NCI-H2029 treated with DMSO at 0.1 percent for 48 hours (cell line): Measurements from ENCODE around the gene GCSH.

ENCODE experiments used
- DNase-seq: peaks from one replicate; lab custom pipeline; 2025; lab: John Stamatoyannopoulos, UW

GCSH gene

DNA sequence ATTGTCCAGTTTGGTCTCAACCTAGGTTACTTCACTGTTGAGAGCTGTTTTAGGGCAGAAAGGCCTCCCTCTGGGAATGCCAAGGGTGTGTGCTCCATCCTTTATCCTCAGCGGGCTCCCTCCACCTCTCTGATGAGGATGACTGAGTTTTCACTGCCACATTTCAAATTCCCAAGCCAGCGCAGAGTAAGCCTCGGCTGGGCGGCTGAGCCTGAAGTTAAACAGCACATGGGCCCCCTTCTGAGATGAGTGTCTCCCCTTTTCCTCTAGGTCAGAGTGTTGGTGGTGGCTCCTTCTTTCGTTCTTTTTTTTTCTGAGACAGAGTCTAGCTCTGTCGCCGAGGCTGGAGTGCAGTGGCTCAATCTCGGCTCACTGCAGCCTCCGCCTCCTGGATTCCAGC is 5.5 kb upstream of the GCSH start:
- no peak for DNase-seq

DNA sequence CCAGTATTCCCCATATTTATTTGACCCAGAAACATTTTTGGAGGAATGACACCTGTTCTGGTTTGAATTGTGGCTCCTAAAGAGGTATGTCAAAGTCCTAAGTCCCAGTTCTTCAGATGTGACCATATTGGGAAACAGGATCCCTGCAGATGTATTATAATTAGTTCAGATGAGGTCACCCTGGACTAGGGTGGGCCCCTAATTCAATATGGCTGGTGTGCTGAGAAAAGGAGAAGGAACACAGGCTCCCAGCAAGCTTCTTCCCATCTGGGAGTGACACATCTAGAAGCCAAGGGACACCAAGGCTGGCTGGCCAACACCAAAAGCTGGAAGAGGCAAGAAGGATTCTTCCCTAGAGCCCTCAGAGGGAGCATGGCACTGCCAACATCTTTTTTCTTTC is 3.8 kb upstream of the GCSH start:
- DNase-seq: no peak

DNA sequence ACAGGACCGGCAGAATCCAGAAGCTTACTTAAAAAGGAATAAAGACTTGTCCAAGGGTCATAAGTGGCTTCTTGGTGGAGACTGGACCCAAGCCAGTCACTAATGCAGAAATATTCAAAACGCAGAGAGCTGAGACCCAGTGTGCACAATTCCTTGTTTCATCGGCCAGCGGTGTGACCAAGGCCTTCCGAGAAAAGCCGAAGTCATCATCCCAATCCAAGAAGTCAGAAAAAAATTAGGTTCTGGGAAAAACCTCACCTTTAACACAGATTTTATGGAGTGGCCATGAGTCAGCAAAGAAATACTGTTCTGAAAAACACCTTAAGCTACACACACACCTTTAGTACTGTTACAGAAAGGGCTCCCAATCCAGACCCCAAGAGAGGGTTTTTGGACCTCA is 1.0 kb upstream of the GCSH start:
- no peak for DNase-seq

DNA sequence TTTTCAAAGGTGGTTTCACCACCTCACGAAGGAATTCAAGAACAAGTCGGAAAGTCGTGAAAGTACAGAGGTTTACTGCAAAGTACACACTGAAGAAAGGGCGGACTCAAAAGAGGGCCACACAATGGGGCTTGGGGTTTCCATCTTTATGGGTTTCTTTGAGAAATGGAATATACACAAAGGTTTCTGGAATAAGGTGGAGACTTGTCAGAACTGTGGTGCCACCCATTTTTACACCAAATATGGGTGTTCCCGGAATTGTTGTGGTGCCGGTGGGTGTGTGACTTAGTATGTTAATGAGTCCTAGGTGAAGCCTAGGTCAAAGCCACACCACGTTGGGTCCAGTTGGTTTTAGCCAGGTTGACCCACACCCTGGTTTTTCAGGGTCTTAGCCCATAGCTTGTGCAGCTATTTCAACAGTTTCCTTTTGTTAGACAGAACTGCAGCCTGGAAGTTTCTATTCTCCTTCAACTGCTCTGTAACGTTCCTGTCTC is 567 bp upstream of the GCSH start:
- no peak for DNase-seq

DNA sequence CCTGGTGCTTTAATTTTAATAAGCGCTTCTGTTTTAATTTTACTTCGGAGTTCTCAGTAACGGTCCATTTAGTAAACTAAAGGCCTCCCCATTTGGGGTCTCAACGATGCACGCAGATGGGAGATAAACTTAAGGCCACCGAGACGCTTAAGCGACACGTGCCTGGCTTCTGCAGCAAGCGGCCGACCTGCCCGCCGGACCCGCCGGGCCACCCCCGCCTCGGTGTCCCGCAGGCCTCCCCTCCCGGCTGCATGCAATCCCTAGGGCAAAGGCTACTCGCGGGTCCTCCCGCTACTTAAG is 592 bp downstream of the GCSH start:
- no peak for DNase-seq

DNA sequence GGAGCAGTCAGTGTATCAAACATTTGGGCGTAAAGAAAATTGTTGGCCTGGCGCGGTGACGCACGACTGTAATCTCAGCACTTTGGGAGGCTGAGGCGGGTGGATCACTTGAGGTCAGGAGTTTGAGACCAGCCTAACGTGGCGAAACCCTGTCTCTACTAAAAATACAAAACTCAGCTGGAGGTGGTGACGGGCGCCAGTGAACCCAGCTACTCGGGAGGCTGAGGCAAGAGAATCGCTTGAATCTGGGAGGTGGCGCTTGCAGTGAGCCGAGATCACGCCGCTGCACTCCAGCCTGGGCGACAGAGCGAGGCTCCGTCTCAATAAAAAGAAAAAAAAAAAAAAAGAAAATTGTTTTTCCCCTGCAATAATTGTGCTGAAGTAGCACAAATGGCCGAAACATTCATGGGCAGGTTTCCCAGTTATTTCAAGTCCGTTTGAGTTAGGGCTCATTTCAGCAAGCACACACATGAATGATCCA is 1.4 kb downstream of the GCSH start:
- DNase-seq: no peak

DNA sequence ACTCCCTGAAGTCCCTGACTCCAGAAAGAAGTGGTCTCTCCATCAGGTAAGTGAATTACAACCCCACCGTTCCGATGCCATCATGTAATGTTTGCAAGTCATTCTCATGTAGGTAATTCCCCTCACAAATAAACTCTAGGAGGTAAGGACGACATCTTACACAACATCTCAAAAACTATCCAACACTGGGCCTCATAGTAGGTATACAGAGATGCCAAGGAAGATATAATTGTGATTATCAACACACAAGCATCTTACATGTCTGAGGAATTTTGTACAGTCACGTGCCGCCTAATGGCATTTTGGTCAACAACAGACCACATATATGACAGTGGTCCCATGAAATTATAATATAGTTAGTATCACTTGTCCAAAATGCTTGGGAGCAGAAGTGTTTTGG is 7.4 kb downstream of the GCSH start:
- DNase-seq: no peak

DNA sequence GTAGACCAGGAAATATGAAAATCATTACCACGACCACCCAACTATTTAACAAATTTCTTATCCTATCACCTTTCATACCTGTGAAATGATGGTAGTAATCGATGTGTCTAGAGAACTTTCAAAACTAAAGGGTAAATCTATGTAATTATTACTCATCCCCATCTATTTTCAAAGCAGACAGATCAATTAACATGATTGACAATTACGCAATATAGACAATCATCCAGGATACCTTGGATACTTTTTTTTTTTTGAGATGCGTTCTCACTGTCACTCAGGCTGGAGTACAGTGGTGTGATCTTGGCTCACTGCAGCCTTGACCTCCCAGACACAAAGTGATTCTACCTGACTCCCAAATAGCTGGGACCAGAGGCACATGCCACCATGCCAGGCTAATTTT is 15.2 kb downstream of the GCSH start:
- no peak for DNase-seq

DNA sequence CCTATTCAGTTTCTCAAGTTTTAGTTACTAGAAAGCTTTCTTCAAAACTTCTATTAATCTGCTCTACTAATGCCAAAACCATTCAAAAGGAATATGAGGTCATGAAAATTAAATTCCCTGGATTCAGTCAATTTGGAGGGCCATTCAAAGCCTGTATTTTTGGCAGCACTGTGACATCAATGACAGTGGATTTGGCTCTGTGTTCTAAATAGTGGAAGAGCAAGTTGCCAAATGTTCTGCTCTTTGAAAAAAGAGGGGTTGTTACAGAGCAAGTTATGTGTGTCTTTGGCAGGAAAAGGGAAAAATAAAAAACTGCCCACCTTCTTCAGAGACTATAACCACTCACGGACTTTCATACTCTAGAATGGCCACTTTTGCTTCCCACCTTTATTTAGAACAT is 16.0 kb downstream of the GCSH start:
- no peak for DNase-seq

DNA sequence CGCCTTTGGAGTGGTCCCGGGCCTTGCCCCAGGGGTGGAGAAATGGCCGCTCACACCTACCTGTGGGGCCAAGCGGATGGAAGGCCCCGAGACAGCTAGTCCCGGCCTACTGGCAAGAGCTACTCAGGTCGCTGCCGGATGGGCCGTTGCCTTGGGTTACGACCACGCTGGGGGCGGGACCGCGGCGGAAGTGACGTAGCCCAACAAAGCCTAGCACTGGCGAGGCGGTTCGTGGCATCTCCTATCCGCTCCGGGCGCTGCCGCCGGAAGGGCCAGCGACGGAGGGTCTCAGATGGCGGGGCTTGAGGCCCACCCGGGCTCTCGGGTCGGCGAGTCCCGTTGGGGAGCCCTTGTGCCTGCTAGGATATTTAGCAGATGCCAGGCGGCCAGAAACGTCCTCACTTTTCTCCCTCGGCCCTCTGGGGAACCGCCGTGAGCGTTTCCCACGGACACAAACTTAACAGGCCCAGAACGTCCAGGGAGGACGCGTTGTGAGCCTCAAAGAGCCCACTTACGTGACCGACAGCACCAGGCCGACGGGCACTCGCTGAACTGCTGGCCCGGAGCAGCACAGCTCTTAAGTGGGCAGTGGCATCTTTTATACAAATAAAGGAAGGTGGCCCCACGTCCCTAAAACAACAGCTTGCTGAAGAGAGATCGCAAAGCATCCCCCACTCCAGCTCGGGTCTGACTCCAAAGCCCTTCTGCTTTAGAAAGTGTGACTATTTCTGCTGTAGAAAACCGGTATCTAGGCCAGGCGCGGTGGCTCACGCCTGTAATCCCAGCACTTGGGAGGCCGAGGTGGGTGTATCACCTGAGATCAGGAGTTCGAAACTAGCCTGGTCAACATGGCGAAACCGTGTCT is 18.9 kb downstream of the GCSH start, which contains the start of gene C16orf46:
Gene C16orf46, minus strand, starts transcription at position 163 of the 865 bp plus-strand sequence. CDS start 13,283 bp downstream, outside the sequence.
- DNase-seq: peak; percentile 48

DNA sequence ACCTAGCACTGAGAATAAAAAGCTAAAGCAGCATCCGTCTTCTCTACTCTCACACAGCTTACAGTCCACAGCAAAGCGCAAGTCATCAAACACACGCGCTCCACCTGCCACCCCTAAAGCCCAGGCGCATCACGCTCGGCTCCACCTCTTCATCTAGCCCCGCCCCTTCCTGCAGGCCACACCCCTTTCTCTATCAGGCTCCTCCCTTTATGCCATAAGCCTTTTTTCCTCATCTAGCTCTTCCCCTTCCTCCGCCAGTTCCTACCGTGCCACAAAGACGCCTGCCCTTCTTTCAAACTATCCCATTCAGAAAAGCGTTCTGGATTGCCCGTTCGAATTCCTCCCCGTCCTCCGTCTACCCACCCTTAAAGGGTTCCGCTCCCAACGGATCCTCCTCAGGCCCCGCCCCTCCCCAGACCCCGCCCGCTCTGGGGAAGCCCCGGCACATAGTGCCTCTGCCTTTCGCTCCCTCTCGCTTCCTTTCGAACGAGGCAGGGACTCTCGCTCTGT is 19.6 kb downstream of the GCSH start:
- DNase-seq: peak; percentile 40

DNA sequence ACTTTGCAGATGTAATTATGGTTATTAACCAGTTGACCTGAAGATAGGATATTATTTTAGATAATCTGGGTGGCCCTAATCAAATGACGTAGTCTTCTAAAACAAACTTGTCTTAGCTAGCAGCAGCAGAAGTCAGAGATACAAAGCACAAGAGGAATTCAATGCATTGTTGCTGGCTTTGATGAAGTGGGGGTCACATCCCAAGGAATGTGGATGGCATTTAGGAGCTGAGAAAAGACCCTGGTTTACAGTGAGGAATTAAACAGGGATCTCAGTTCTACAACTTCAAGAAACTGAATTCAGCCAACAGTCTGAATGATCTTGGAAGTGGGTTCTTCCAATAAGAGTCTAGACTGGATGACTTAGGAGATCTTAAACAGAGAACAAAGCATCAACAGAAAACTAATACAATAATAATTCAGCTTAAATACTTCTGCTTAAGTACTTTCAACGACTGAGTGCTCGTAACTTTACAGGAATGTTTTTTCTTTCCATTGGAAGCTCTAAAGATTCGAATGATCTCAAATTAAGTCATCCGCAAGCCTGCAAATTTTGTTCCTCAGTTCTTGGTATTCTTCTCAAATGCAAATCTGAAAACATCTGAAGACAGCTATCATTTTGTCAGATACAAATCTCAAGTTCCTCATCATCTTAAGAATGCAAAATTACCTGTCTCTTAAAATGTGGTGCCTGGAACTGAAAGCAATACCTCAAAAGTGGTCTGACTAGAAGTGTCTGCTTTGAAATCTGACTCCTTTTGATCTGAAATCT is 22.4 kb downstream of the GCSH start:
- no peak for DNase-seq

DNA sequence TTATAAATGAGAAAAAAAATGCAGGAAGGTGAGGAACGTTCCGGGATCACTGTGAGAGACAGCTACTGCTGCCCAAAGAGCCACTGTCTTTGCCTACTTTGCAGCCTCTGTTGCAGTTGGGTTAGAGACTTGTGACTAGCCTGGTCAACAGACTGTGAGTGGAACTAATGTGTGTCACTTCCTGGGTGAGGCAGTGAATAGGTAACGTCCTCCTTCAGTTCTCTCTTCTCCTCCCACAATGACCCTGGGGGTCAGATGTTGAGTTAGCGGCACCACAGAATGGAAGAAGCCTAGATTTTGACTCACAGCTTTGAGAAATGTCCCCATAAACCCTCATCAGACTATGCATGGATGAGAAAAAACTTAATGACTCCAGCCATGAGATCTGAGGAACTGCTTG is 24.4 kb downstream of the GCSH start:
- no peak for DNase-seq

DNA sequence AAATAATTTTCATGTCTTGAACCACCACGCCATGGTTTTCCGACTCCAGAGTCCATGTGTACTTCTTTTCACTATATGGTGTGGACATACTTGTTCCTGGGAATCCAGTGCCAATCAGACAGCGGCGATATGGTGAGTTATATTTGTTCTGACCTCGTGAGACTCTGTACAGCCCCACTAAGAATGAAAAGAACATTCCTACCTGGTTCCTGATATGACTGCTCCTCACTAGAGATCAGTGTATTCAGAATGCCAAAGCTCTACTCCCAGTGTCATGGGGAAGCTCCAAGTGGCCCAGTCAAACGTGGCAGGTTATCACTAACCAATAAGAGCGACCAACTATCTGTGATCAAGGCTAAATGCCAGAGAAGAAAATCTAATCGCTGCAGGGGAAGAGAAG is 25.2 kb downstream of the GCSH start:
- no peak for DNase-seq

DNA sequence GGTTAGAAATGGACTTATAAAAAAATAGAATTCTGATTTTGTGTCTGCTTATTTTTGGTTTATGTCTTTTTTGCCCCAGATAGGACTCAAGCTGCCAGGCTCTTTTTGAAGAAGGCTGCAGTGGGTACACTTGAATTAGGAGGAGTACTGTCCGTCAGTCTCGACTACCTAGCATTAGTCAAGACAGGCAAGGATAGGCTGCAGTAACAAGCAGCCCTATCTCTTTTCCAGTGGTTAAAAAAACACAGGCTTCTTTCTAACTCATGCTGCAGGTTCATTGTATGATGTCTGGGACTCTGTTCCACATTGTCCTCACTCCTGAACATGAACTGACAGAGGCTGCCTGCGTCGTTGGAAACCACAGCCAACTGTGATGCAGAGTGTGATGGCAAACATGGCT is 27.1 kb downstream of the GCSH start:
- DNase-seq: no peak

DNA sequence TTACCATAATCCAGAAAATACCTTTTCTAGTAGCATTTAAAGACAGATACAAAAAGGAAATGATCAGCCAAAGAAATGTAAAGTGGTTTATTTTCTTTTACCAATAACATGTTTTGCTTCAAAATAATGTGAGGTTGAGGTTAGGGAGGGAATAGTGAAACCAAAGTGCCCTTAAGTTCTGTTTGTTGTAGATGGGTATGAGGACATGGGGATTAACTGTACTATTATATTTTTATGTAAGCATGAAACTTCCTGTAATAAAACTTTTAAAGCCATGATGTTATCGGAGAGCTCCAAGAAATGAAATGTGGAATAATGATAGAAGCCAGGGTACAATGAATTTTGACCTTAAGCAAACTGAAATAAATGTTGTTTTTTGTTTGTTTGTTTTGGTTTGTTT is 29.0 kb downstream of the GCSH start:
- no peak for DNase-seq

DNA sequence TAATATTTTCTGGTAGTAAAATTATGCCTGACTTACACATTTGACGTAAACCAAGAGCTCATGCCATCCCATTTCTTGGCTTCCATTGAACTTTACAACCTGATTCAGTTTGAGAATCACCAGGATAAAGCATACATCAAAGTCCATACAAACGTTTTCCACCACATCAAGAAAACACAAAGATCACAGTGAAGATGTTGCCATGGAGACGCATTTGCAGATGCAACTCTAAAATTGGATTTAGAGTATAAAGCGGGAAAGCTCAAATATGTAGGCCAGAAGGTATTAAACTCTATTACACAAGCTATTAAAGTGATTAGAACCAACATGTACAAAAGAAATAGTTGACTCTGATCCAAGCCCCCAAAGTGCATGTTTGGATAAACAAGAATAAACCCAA is 29.5 kb downstream of the GCSH start:
- DNase-seq: no peak

DNA sequence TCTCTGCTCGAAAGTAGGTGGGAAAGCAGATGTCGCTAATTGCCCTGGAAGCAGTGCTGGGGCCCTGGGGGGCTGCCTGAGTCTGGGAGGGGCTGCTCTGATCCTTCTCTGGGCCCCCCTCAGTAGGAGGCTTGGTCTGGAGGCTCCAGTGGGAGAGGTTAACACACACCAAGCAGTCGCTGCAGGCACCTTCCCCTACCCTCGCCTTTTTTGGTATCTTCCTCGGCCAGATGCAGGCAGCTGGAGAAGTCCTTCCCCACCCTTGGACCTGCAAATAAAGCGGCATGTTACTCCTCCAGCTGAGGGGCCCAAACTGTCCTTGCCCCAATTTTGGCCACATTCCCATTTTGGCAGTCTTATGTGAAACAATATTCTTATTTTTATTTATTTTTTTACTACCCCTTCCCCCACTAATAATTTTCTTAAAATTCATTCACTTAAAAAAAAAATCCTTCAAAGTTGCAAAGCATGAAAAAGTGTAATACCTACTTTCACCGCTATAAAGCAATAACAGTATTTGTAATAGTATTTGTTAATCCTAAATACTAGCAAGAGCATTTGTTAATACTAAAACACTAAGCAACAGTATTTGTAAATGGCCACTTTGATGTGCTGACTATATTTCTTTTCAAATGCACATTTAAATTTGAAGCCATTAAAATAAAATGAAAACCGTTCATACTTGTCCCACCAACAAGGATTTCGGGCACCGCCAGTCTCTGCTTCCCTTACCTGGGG is 34.2 kb downstream of the GCSH start:
- DNase-seq: no peak

DNA sequence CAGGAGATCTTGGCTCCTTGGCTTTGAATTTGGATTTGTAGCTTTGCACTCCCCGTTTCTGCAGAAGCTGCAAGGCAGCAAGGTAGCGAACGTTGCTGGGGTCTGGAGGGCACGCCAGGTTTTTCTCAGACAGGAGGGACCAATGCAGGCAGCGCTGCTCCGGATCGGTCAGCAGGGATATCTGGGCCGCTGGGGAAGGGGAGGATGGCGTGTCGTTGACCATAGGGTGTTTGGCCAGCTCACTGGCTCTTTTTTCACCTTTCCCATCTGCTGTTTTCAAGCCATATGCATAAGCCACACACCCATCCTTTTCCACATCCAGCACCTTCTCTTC is 34.9 kb downstream of the GCSH start:
- no peak for DNase-seq

DNA sequence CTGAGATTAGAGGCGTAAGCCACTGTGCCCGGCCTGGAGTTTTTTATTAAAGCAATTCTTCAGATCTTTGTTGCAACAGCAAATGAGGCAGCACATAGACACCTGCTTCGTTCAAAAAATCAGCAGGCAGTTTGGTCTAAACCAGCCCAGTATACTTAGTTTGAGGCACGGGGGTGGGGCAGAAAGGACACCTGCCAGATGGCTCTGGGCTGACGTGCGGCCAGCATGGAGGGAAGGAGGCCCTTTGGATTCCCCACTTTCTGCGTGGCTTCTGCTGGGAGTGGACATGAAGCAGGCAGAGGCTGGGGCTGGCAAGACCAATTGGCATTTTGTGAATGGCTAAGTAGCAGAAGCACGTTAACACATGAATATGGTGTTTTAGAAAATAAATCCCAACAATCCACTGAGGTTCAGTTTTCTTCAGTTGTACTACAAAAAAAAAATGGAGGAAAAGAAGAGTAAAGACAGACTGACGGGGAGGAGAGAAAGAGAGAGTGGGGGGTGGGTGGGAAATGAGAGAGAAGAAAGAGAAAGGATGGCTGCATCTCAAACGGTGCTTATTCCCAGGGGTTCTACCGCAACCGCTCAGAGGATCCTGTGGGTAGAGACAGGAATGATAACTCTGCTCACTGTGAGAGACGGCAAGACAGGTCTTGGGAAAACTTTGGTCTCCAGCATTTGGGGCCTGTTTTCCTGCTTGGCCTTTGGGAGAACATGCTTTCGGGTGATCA is 35.5 kb downstream of the GCSH start:
- DNase-seq: no peak

DNA sequence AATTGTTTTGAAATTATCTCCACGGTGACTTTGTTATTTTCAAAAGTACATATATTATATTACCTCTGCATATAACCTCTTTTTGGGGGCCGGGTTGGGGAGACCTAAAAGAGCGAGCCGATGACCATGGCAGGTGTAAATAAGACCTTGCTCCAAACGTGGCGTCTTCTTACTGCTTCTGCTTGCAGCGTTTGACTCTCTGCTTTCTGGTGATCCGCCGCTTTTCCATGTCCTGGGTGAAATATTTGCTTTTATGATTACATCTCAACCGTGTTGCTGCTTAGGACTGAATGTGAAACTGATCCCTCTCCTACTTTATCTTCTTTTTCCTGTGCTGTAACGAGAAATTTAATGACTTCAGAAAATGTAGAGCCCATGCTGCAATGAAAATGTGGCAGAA is 42.4 kb downstream of the GCSH start:
- DNase-seq: no peak

DNA sequence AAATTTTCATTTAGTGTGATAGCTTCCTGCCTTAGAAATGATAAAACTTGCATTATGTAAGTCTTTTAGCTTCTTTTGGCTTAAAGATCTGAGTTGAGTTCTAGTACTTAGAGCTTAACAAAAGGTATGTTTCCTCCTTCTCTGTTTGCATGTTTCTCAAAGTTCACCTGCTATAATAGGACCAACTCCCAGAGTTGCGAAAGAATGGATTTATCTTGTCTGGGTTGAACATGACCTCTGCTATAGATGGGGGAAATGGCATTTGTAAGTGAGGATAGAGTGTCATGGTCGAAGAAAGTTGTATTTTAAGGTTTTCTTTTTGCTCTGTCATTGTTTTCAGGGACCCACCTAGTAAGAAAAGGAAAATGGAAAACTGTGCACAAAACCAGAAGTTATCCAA is 53.4 kb downstream of the GCSH start:
- no peak for DNase-seq
